GM12864 (cell line): ENCODE measurements around the gene ZNF512B.
"Not testable (repeated sequence)": the region's sequence is repeated elsewhere in the genome, so short reads cannot be mapped to it uniquely, and the experiment has no call there.

ENCODE experiments used
- DNase-seq: peaks from one replicate; pipeline ENCODE4 v3.0.0-alpha.2; 2011; ENCODE audit warnings: low read depth
- H3K4me3 ChIP-seq: 2 replicates; pipeline ENCODE4 v1.5.1; 2011; ENCODE audit warnings: mild to moderate bottlenecking, low read depth, low read length, control low read depth
- CTCF ChIP-seq: IDR thresholded peaks from 2 replicates; pipeline ENCODE4 v1.5.1; 2011; ENCODE audit warnings: low read depth, mild to moderate bottlenecking, moderate library complexity, low read length, control low read depth, inconsistent platforms; ENCODE audit errors: missing control alignments

The ZNF512B gene

GRCh38 chr20:63980317-63980805 lies 10.6 kb upstream of the ZNF512B start:
- DNase-seq = no peak
- TF ChIP-seq CTCF = no peak
- peak overlapping the region; percentile 83 for H3K4me3 ChIP-seq

GRCh38 chr20:63979557-63980316 lies 10.0 kb upstream of the ZNF512B start, which contains the start of gene SAMD10:
TSS of gene SAMD10 (minus strand) at chr20:63979642. CDS start at chr20:63979467, 175 bp downstream.
- peak; percentile 34 for TF ChIP-seq CTCF
- peak within 1 kb of the TSS; percentile 83 for H3K4me3 ChIP-seq
- DNase-seq = no peak

GRCh38 chr20:63979229-63979556 lies 9.5 kb upstream of the ZNF512B start:
- no peak for DNase-seq
- TF ChIP-seq CTCF = no peak
- peak overlapping the region; percentile 83 for H3K4me3 ChIP-seq

- no peak for TF ChIP-seq CTCF
- peak overlapping the region; percentile 83 for H3K4me3 ChIP-seq
- no peak for DNase-seq
Measured at GRCh38 chr20:63978319-63979228, 8.8 kb upstream of the ZNF512B start.

GRCh38 chr20:63977739-63978276 lies 8.1 kb upstream of the ZNF512B start:
- no peak for TF ChIP-seq CTCF
- DNase-seq = no peak
- peak overlapping the region; percentile 83 for H3K4me3 ChIP-seq

- DNase-seq = no peak
- H3K4me3 ChIP-seq = no peak overlapping the region; the same call in 1 of the 2 replicates
- TF ChIP-seq CTCF = no peak
Measured at GRCh38 chr20:63976980-63977738, 7.4 kb upstream of the ZNF512B start.

GRCh38 chr20:63976511-63976910 lies 6.8 kb upstream of the ZNF512B start:
- not testable (repeated sequence) for DNase-seq, H3K4me3 ChIP-seq
